ENCODE measurements around the gene SSBP3.
"Not testable (repeated sequence)": the region's sequence is repeated elsewhere in the genome, so short reads cannot be mapped to it uniquely, and the experiment has no call there.

Gene SSBP3

GRCh38 chr1:54392401-54392800 lies 13.8 kb downstream of the SSBP3 start:
- DNase-seq (ENCODE audit: low read depth in 2 of 2): no peak

- no peak for DNase-seq (ENCODE audit: low read depth in 2 of 2)
Observed at GRCh38 chr1:54391450-54392209, 14.6 kb downstream of the SSBP3 start.

- DNase-seq (ENCODE audit: low read depth in 2 of 2): no peak
Observed at GRCh38 chr1:54390655-54391054, 15.5 kb downstream of the SSBP3 start.

- not testable (repeated sequence) for DNase-seq (ENCODE audit: low read depth in 2 of 2)
Observed at GRCh38 chr1:54389608-54390007, 16.6 kb downstream of the SSBP3 start.

- no peak for DNase-seq (ENCODE audit: low read depth in 2 of 2)
Observed at GRCh38 chr1:54387419-54387818, 18.8 kb downstream of the SSBP3 start.

GRCh38 chr1:54385727-54386022 lies 20.5 kb downstream of the SSBP3 start:
- no peak for DNase-seq (ENCODE audit: low read depth in 2 of 2)

- DNase-seq (ENCODE audit: low read depth in 2 of 2): no peak
Observed at GRCh38 chr1:54384918-54385726, 21.1 kb downstream of the SSBP3 start.

- no peak for DNase-seq (ENCODE audit: low read depth in 2 of 2)
Observed at GRCh38 chr1:54384471-54384870, 21.7 kb downstream of the SSBP3 start.

- DNase-seq (ENCODE audit: low read depth in 2 of 2): no peak
Observed at GRCh38 chr1:54381524-54381923, 24.7 kb downstream of the SSBP3 start.

- peak in 1 of 2 donors; percentile 47 for DNase-seq (ENCODE audit: low read depth in 2 of 2)
Observed at GRCh38 chr1:54380290-54380882, 25.8 kb downstream of the SSBP3 start.

- no peak for DNase-seq (ENCODE audit: low read depth in 2 of 2)
Observed at GRCh38 chr1:54379555-54380289, 26.5 kb downstream of the SSBP3 start.

GRCh38 chr1:54378874-54379554 lies 27.2 kb downstream of the SSBP3 start:
- DNase-seq (ENCODE audit: low read depth in 2 of 2): no peak

- no peak for DNase-seq (ENCODE audit: low read depth in 2 of 2)
Observed at GRCh38 chr1:54378157-54378873, 27.9 kb downstream of the SSBP3 start.

- DNase-seq (ENCODE audit: low read depth in 2 of 2): no peak
Observed at GRCh38 chr1:54377040-54377691, 29.0 kb downstream of the SSBP3 start.

- no peak for DNase-seq (ENCODE audit: low read depth in 2 of 2)
Observed at GRCh38 chr1:54376430-54377039, 29.7 kb downstream of the SSBP3 start.

GRCh38 chr1:54375712-54376429 lies 30.3 kb downstream of the SSBP3 start:
- DNase-seq (ENCODE audit: low read depth in 2 of 2): no peak

- DNase-seq (ENCODE audit: low read depth in 2 of 2): no peak
Observed at GRCh38 chr1:54375298-54375697, 30.9 kb downstream of the SSBP3 start.

GRCh38 chr1:54374766-54375165 lies 31.4 kb downstream of the SSBP3 start:
- no peak for DNase-seq (ENCODE audit: low read depth in 2 of 2)

GRCh38 chr1:54372978-54373377 lies 33.2 kb downstream of the SSBP3 start:
- DNase-seq (ENCODE audit: low read depth in 2 of 2): no peak
